ENCODE data around the gene GTF2H4. TPM values are rescaled to one million over a fixed set of nuclear protein-coding genes. Genes with fewer than 3 reads are reported as not detected.

GTF2H4 gene
- total and polyA plus RNA-seq, 2 of the 8 experiments (the other 6 are each of a cell fraction or from before 2014, with no cell fraction given) = 42.3 to 53.4 TPM

DNA sequence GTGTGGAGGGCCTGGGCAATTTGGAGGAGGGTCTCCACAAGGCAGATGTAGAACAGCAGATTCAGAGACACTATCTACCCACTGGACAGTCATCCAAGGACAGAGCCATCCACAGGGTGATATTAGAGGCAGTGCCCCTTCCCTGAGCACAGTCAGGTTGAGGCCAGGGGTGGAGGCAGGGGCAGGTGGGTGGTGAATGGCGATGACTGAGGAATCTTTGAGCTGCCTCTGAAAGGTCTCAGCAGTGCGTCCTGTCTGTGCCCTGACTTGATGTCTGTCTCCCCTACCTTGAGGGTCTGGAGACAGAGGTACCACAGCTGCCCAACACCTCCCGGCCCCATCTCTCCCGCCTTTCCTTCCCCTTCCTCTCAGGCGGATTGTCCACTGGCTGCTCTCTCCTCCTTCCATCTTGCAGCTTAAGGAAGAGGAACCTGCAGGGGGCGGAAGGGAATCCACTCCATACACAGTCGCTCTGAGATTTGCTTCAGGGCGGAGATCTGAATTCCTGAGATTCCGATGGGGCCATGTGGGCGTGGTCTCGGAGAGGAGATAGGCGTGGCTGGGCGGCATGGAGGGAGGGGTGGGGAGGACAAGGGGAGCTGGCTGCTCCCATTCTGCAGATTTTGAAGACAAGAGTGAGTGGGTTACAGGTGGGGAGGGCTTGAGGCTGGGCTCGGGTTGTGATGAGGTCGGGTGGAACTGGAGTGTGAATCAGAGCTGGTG, 34.5 kb downstream of the GTF2H4 start (continued):
- TF ChIP-seq POLR2AphosphoS5 (IDR thresholded peaks at IDR 0.05; ENCODE audit: low read depth, low read length) (0 out of 2 replicates have a peak, but pooled peaks have one; percentile 32), POLR2A (IDR thresholded peaks at IDR 0.05; ENCODE audit: control extremely low read depth in 1 of 2, low read depth in 2 of 2, low read length in 2 of 2) (peak in 1 of 2 experiments; percentile 60; a peak in 2 of 3 replicates), SP4 (IDR thresholded peaks at IDR 0.05; ENCODE audit: low read length) (no peak), TEAD4 (IDR thresholded peaks at IDR 0.05; ENCODE audit: low read depth, low read length) (peak; percentile 98), NANOG (IDR thresholded peaks at IDR 0.05; ENCODE audit: insufficient read depth, low read depth, low read length, poor library complexity, severe bottlenecking) (no peak), SIX5 (IDR thresholded peaks at IDR 0.05; ENCODE audit: low read depth, low read length) (no peak), JUND (IDR thresholded peaks at IDR 0.05; ENCODE audit: low read length) (no peak), SIN3A (conservative IDR thresholded peaks at IDR 0.05 in 1 of 2, IDR thresholded peaks at IDR 0.05 in 1 of 2; ENCODE audit: low read depth in 1 of 2, low read length in 2 of 2) (no peak), HDAC6 (IDR thresholded peaks at IDR 0.05; ENCODE audit: low read depth, low read length) (no peak), KDM5A (IDR thresholded peaks at IDR 0.05; ENCODE audit: low read length) (no peak), CREB1 (IDR thresholded peaks at IDR 0.05) (no peak), EZH2 (IDR thresholded peaks at IDR 0.05; ENCODE audit: low read depth, low read length, severe bottlenecking) (no peak), CTBP2 (IDR thresholded peaks at IDR 0.05; ENCODE audit: borderline replicate concordance, insufficient read depth, insufficient read length, low read length) (no peak), CBX5 (IDR thresholded peaks at IDR 0.05; ENCODE audit: low read depth, low read length) (no peak), GABPA (IDR thresholded peaks at IDR 0.05; ENCODE audit: borderline replicate concordance, insufficient read depth, low read length) (no peak), RNF2 (IDR thresholded peaks at IDR 0.05; ENCODE audit: borderline replicate concordance, low read depth, low read length, missing control alignments, poor library complexity, severe bottlenecking) (no peak), ASH2L (IDR thresholded peaks at IDR 0.05; ENCODE audit: low read length) (peak; percentile 18), EGR1 (IDR thresholded peaks at IDR 0.05; ENCODE audit: borderline replicate concordance, low read depth, low read length) (no peak), TCF12 (IDR thresholded peaks at IDR 0.05; ENCODE audit: low read depth, low read length) (no peak), TBP (IDR thresholded peaks at IDR 0.05; ENCODE audit: low read depth, low read length) (no peak)
- TF ChIP-seq, protein P1, sequence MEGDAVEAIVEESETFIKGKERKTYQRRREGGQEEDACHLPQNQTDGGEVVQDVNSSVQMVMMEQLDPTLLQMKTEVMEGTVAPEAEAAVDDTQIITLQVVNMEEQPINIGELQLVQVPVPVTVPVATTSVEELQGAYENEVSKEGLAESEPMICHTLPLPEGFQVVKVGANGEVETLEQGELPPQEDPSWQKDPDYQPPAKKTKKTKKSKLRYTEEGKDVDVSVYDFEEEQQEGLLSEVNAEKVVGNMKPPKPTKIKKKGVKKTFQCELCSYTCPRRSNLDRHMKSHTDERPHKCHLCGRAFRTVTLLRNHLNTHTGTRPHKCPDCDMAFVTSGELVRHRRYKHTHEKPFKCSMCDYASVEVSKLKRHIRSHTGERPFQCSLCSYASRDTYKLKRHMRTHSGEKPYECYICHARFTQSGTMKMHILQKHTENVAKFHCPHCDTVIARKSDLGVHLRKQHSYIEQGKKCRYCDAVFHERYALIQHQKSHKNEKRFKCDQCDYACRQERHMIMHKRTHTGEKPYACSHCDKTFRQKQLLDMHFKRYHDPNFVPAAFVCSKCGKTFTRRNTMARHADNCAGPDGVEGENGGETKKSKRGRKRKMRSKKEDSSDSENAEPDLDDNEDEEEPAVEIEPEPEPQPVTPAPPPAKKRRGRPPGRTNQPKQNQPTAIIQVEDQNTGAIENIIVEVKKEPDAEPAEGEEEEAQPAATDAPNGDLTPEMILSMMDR (IDR thresholded peaks at IDR 0.05; ENCODE audit: control extremely low read depth in 1 of 3, insufficient read depth in 1 of 3, low read depth in 1 of 3, low read length in 3 of 3) = peak; percentile 48 to 62 (median 61)
- TF ChIP-seq, protein P2, sequence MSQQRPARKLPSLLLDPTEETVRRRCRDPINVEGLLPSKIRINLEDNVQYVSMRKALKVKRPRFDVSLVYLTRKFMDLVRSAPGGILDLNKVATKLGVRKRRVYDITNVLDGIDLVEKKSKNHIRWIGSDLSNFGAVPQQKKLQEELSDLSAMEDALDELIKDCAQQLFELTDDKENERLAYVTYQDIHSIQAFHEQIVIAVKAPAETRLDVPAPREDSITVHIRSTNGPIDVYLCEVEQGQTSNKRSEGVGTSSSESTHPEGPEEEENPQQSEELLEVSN (IDR thresholded peaks at IDR 0.05) = no peak; the same call in 1 of the 2 replicates

All from H1 (cell line).